HuH-7 (cell line): ENCODE measurements around the gene HELZ2.

Experiments
- DNase-seq: peaks from one replicate; pipeline ENCODE4 v3.0.0; 2011; ENCODE audit warnings: low spot score

Gene HELZ2

GRCh38 chr20:63598479-63599395 lies 24.7 kb upstream of the HELZ2 start:
- DNase-seq: no peak

- DNase-seq: no peak
Observed at GRCh38 chr20:63597651-63598478, 23.8 kb upstream of the HELZ2 start.

GRCh38 chr20:63596423-63596822 lies 22.4 kb upstream of the HELZ2 start:
- DNase-seq: no peak

- no peak for DNase-seq
Observed at GRCh38 chr20:63595416-63596127, 21.5 kb upstream of the HELZ2 start.

- no peak for DNase-seq
Observed at GRCh38 chr20:63594043-63594561, 20.1 kb upstream of the HELZ2 start.

- no peak for DNase-seq
Observed at GRCh38 chr20:63592661-63593060, 18.6 kb upstream of the HELZ2 start.

GRCh38 chr20:63591786-63592355 lies 17.8 kb upstream of the HELZ2 start:
- DNase-seq: no peak

- no peak for DNase-seq
Observed at GRCh38 chr20:63591147-63591533, 17.1 kb upstream of the HELZ2 start.

- no peak for DNase-seq
Observed at GRCh38 chr20:63590218-63591146, 16.4 kb upstream of the HELZ2 start.

- DNase-seq: no peak
Observed at GRCh38 chr20:63589261-63590217, 15.5 kb upstream of the HELZ2 start.

- DNase-seq: no peak
Observed at GRCh38 chr20:63588641-63589041, 14.6 kb upstream of the HELZ2 start.

- no peak for DNase-seq
Observed at GRCh38 chr20:63587776-63588591, 13.9 kb upstream of the HELZ2 start.

- DNase-seq: no peak
Observed at GRCh38 chr20:63587256-63587655, 13.2 kb upstream of the HELZ2 start.

GRCh38 chr20:63586797-63587196 lies 12.8 kb upstream of the HELZ2 start:
- no peak for DNase-seq

- DNase-seq: no peak
Observed at GRCh38 chr20:63585616-63586565, 11.9 kb upstream of the HELZ2 start.

- DNase-seq: no peak
Observed at GRCh38 chr20:63582382-63583063, 8.5 kb upstream of the HELZ2 start.
